ENCODE measurements around the gene RAMP1. TPM values are rescaled to one million over a fixed set of nuclear protein-coding genes. Genes with fewer than 3 reads are reported as not detected.

Gene RAMP1
- total RNA-seq, 1 donor from 2014 or later = 4.4 TPM

- DNase-seq (ENCODE audit: low read depth) = no peak
- Histone ChIP-seq H3K27me3 (ENCODE audit: control insufficient read depth, insufficient read depth, low read length) (no peaks in the 10 kb centered on the region), H3K4me3 (ENCODE audit: low read depth, low read length) (no peak overlapping the region), H3K36me3 (ENCODE audit: control insufficient read depth, insufficient read depth, low read length) (no peaks in the 10 kb centered on the region)
- TF ChIP-seq CTCF (IDR thresholded peaks at IDR 0.05; ENCODE audit: insufficient read depth, low read length, poor library complexity, severe bottlenecking) = no peak
Measured at GRCh38 chr2:237868631-237869342, 9.4 kb downstream of the RAMP1 start.

- Histone ChIP-seq H3K27me3 (ENCODE audit: control insufficient read depth, insufficient read depth, low read length) (no peaks in the 10 kb centered on the region), H3K36me3 (ENCODE audit: control insufficient read depth, insufficient read depth, low read length) (no peaks in the 10 kb centered on the region), H3K4me3 (ENCODE audit: low read depth, low read length) (no peak overlapping the region)
- no peak for TF ChIP-seq CTCF (IDR thresholded peaks at IDR 0.05; ENCODE audit: insufficient read depth, low read length, poor library complexity, severe bottlenecking)
- DNase-seq (ENCODE audit: low read depth) = no peak
Measured at GRCh38 chr2:237869343-237870102, 10.1 kb downstream of the RAMP1 start.

- Histone ChIP-seq H3K4me3 (ENCODE audit: low read depth, low read length) (no peak overlapping the region), H3K36me3 (ENCODE audit: control insufficient read depth, insufficient read depth, low read length) (no peaks in the 10 kb centered on the region), H3K27me3 (ENCODE audit: control insufficient read depth, insufficient read depth, low read length) (no peaks in the 10 kb centered on the region)
- DNase-seq (ENCODE audit: low read depth) = no peak
- TF ChIP-seq CTCF (IDR thresholded peaks at IDR 0.05; ENCODE audit: insufficient read depth, low read length, poor library complexity, severe bottlenecking) = no peak
Measured at GRCh38 chr2:237870126-237870525, 10.7 kb downstream of the RAMP1 start.

GRCh38 chr2:237870754-237871651 lies 11.6 kb downstream of the RAMP1 start:
- DNase-seq (ENCODE audit: low read depth) = no peak
- Histone ChIP-seq H3K27me3 (ENCODE audit: control insufficient read depth, insufficient read depth, low read length) (no peaks in the 10 kb centered on the region), H3K4me3 (ENCODE audit: low read depth, low read length) (no peak overlapping the region), H3K36me3 (ENCODE audit: control insufficient read depth, insufficient read depth, low read length) (no peaks in the 10 kb centered on the region)
- TF ChIP-seq CTCF (IDR thresholded peaks at IDR 0.05; ENCODE audit: insufficient read depth, low read length, poor library complexity, severe bottlenecking) = no peak

- Histone ChIP-seq H3K27me3 (ENCODE audit: control insufficient read depth, insufficient read depth, low read length) (no peaks in the 10 kb centered on the region), H3K4me3 (ENCODE audit: low read depth, low read length) (no peak overlapping the region), H3K36me3 (ENCODE audit: control insufficient read depth, insufficient read depth, low read length) (no peaks in the 10 kb centered on the region)
- DNase-seq (ENCODE audit: low read depth) = no peak
- TF ChIP-seq CTCF (IDR thresholded peaks at IDR 0.05; ENCODE audit: insufficient read depth, low read length, poor library complexity, severe bottlenecking) = no peak
Measured at GRCh38 chr2:237872178-237872887, 12.9 kb downstream of the RAMP1 start.

Data from kidney epithelial cell (primary cell).